ENCODE data around the gene IFI30. TPM values are rescaled to one million over a fixed set of nuclear protein-coding genes. Genes with fewer than 3 reads are reported as not detected.

The IFI30 gene
- total and polyA plus RNA-seq, 7 donors: 9.1 to 412 (median 45.7) TPM

DNA sequence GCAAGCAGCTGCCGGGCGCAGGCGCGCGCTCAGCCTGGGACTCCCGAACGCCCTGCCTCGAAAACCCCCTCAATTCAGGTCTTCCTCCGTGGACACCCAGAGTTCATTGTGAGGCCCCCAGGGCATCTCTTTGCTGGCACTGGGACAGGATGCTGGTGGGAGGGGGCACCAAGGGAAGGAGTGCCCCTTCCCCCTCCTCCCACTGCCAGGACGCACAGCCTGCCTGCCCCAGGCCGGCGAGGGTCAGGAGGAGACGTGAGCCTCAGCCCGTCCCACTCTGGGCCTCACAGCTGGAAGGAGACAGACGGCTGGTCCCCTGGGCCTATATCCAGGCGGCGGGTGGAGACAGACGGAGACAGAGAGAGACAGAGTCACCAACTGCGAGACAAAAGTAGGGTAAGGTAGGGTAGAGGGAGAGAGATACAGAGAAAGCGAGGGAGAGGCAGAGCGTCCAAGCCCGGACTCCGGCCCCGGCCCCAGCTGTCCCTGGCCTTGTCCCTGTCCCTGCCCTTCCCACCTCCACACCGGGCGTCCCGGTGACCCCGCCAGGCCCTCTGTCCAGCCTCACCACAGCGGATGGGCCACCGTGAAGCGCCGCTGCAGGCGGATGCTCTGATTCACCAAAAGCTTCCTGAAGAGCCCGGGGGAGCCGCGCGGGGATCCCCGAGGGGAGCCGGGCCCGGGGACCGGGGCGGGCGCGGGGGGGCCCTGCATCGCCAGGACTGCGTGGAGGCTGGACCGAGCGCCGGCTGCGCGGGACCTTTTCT is 52.3 kb downstream of the IFI30 start, which contains the start of gene PDE4C:
PDE4C (minus strand) TSS at position 737 of the 767 bp plus-strand sequence; CDS start at position 714, 23 bp downstream.
- H3K4me3 ChIP-seq: peak within 1 kb of the TSS in 2 of 4 donors; percentile 26 to 49
- TF ChIP-seq POLR2A (IDR thresholded peaks at IDR 0.05) (no peak), POLR2AphosphoS5 (IDR thresholded peaks at IDR 0.05) (no peak), EP300 (IDR thresholded peaks at IDR 0.05) (no peak)
- TF ChIP-seq, protein P1, sequence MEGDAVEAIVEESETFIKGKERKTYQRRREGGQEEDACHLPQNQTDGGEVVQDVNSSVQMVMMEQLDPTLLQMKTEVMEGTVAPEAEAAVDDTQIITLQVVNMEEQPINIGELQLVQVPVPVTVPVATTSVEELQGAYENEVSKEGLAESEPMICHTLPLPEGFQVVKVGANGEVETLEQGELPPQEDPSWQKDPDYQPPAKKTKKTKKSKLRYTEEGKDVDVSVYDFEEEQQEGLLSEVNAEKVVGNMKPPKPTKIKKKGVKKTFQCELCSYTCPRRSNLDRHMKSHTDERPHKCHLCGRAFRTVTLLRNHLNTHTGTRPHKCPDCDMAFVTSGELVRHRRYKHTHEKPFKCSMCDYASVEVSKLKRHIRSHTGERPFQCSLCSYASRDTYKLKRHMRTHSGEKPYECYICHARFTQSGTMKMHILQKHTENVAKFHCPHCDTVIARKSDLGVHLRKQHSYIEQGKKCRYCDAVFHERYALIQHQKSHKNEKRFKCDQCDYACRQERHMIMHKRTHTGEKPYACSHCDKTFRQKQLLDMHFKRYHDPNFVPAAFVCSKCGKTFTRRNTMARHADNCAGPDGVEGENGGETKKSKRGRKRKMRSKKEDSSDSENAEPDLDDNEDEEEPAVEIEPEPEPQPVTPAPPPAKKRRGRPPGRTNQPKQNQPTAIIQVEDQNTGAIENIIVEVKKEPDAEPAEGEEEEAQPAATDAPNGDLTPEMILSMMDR (IDR thresholded peaks at IDR 0.05): no peak
- H3K36me3 ChIP-seq: no peaks in the 10 kb centered on the region
- intact Hi-C loops (cut with DNase I): loop anchor here (2.0 kb wide), 1 partner anchor 75 kb away; no protein-coding TSS in a partner anchor
- peak; percentile 74 for DNase-seq
- peak within 1 kb of the TSS; percentile 25 to 72 (median 44) for H3K27ac ChIP-seq
- peaks cover 0 to 57% (median 22%) of the 10 kb centered on the region in 3 donors for H3K27me3 ChIP-seq
- no peaks in the 10 kb centered on the region for H3K9me3 ChIP-seq
- 4 to 6% methylated on average over 51 of the region's 51 CpGs for WGBS, 2 donors
- H3K4me1 ChIP-seq: peaks cover 0 to 45% (median 36%) of the 10 kb centered on the region in 4 donors

- no peak for TF ChIP-seq POLR2A (IDR thresholded peaks at IDR 0.05)
- TF ChIP-seq, protein P1 (IDR thresholded peaks at IDR 0.05): no peak
- peak; percentile 16 to 90 (median 68) for TF ChIP-seq POLR2AphosphoS5 (IDR thresholded peaks at IDR 0.05)
- TF ChIP-seq EP300 (IDR thresholded peaks at IDR 0.05): peak in 1 of 4 donors; percentile 53
- WGBS, 2 donors: 80 to 84% methylated on average over 18 of the region's 18 CpGs
- H3K4me1 ChIP-seq: peaks cover 0 to 51% (median 36%) of the 10 kb centered on the region in 4 donors
- H3K4me3 ChIP-seq: no peak overlapping the region
- DNase-seq: peak; percentile 74
- H3K27ac ChIP-seq: peak overlapping the region in 2 of 4 donors; percentile 53 to 72
- no peaks in the 10 kb centered on the region for H3K36me3 ChIP-seq
- intact Hi-C loops (cut with DNase I): no loop called here
- peaks cover 3 to 57% (median 20%) of the 10 kb centered on the region in 3 donors for H3K27me3 ChIP-seq
- H3K9me3 ChIP-seq: no peaks in the 10 kb centered on the region
These were observed 53.6 kb downstream of the IFI30 start for GRCh38 chr19:18226956-18227780.

Small RNAs within 50 kb of the gene (small RNA-seq; reads per million reads assigned to genes)
- gene IFI30: 0 reads per million in 3 donors

Other genes with a start within 250 kb of the IFI30 start
- 10 to 100 TPM; 52.8 to 86.4 (median 73.1) TPM for gene CCDC124, start 240.8 kb upstream of the IFI30 start, total RNA-seq
- 100 to 1,000 TPM in 1 of 3 donors, 10 to 100 TPM in 2; 72.8 to 126 (median 99.1) TPM for gene CCDC124, start 240.8 kb upstream of the IFI30 start, polyA plus RNA-seq
- under 1 TPM in 2 of 4 donors, not detected in 2; 0.33 to 0.55 TPM for gene KCNN1, start 206.7 kb upstream of the IFI30 start, total RNA-seq
- under 1 TPM in 1 of 3 donors, not detected in 2; 0.17 TPM for gene KCNN1, start 206.7 kb upstream of the IFI30 start, polyA plus RNA-seq
- 10 to 100 TPM; 34.5 to 54.2 (median 37.0) TPM for gene ARRDC2, start 165.6 kb upstream of the IFI30 start, total RNA-seq
- gene ARRDC2, start 165.6 kb upstream of the IFI30 start, polyA plus RNA-seq: 10 to 100 TPM; 22.2 to 44.2 (median 36.5) TPM
- 1 to 10 TPM in 2 of 4 donors, under 1 TPM in 1, not detected in 1; 0.99 to 2.2 (median 1.4) TPM for gene IL12RB1, start 86.9 kb upstream of the IFI30 start, total RNA-seq
- gene IL12RB1, start 86.9 kb upstream of the IFI30 start, polyA plus RNA-seq: 1 to 10 TPM; 1.8 to 6.0 (median 5.9) TPM
- 1 to 10 TPM; 2.6 to 6.9 (median 3.3) TPM for gene MAST3, start 76.0 kb upstream of the IFI30 start, total RNA-seq
- 10 to 100 TPM in 1 of 3 donors, 1 to 10 TPM in 2; 4.2 to 16.3 (median 5.3) TPM for gene MAST3, start 76.0 kb upstream of the IFI30 start, polyA plus RNA-seq
- gene PIK3R2, start 20.6 kb upstream of the IFI30 start, total RNA-seq: 10 to 100 TPM in 2 of 4 donors, 1 to 10 TPM in 2; 7.8 to 18.0 (median 9.5) TPM
- gene PIK3R2, start 20.6 kb upstream of the IFI30 start, polyA plus RNA-seq: 1 to 10 TPM; 1.8 to 8.7 (median 6.5) TPM
- 10 to 100 TPM; 15.8 to 37.3 (median 26.2) TPM for gene MPV17L2, start 19.4 kb downstream of the IFI30 start, total RNA-seq
- 10 to 100 TPM in 2 of 3 donors, 1 to 10 TPM in 1; 9.0 to 26.4 (median 12.0) TPM for gene MPV17L2, start 19.4 kb downstream of the IFI30 start, polyA plus RNA-seq
- gene RAB3A, start 30.2 kb downstream of the IFI30 start, total RNA-seq: 1 to 10 TPM in 3 of 4 donors, under 1 TPM in 1; 0.66 to 2.9 (median 2.2) TPM
- 1 to 10 TPM; 2.1 to 4.8 (median 4.2) TPM for gene RAB3A, start 30.2 kb downstream of the IFI30 start, polyA plus RNA-seq
- gene PDE4C, start 52.6 kb downstream of the IFI30 start, total RNA-seq: 1 to 10 TPM; 1.8 to 8.6 (median 4.5) TPM
- 1 to 10 TPM in 1 of 3 donors, not detected in 2; 4.0 TPM for gene PDE4C, start 52.6 kb downstream of the IFI30 start, polyA plus RNA-seq
- 1 to 10 TPM; 1.4 to 5.8 (median 2.9) TPM for gene IQCN, start 100.6 kb downstream of the IFI30 start, total RNA-seq
- gene IQCN, start 100.6 kb downstream of the IFI30 start, polyA plus RNA-seq: 1 to 10 TPM; 1.2 to 4.4 (median 3.4) TPM
- 100 to 1,000 TPM; 163 to 369 (median 230) TPM for gene JUND, start 107.8 kb downstream of the IFI30 start, total RNA-seq
- 100 to 1,000 TPM; 179 to 221 (median 180) TPM for gene JUND, start 107.8 kb downstream of the IFI30 start, polyA plus RNA-seq
- gene LSM4, start 149.3 kb downstream of the IFI30 start, total RNA-seq: 100 to 1,000 TPM in 3 of 4 donors, 10 to 100 TPM in 1; 89.1 to 144 (median 119) TPM
- gene LSM4, start 149.3 kb downstream of the IFI30 start, polyA plus RNA-seq: 100 to 1,000 TPM; 214 to 285 (median 256) TPM
- gene PGPEP1, start 166.8 kb downstream of the IFI30 start, total RNA-seq: 10 to 100 TPM; 15.0 to 26.0 (median 16.6) TPM
- 10 to 100 TPM; 14.4 to 36.9 (median 31.7) TPM for gene PGPEP1, start 166.8 kb downstream of the IFI30 start, polyA plus RNA-seq
- 1 to 10 TPM; 1.1 to 7.9 (median 3.9) TPM for gene GDF15, start 212.3 kb downstream of the IFI30 start, total RNA-seq
- gene GDF15, start 212.3 kb downstream of the IFI30 start, polyA plus RNA-seq: 10 to 100 TPM in 2 of 3 donors, 1 to 10 TPM in 1; 7.2 to 79.7 (median 24.5) TPM
- gene LRRC25, start 223.8 kb downstream of the IFI30 start, total RNA-seq: 10 to 100 TPM in 1 of 4 donors, 1 to 10 TPM in 3; 2.2 to 13.3 (median 9.0) TPM
- 10 to 100 TPM in 1 of 3 donors, 1 to 10 TPM in 2; 4.2 to 10.9 (median 6.0) TPM for gene LRRC25, start 223.8 kb downstream of the IFI30 start, polyA plus RNA-seq
- gene SSBP4, start 245.6 kb downstream of the IFI30 start, total RNA-seq: 10 to 100 TPM; 52.4 to 71.4 (median 58.0) TPM
- 10 to 100 TPM; 13.9 to 51.4 (median 32.4) TPM for gene SSBP4, start 245.6 kb downstream of the IFI30 start, polyA plus RNA-seq